ENCODE measurements around the gene MCC.

Gene MCC

GRCh38 chr5:113187906-113188305 lies 300.3 kb downstream of the MCC start:
- Mint-ChIP-seq H3K4me3 (no peak overlapping the region), H3K4me1 (no peaks in the 10 kb centered on the region), H3K36me3 (no peaks in the 10 kb centered on the region), H3K9me3 (peaks cover under 1% of the 10 kb centered on the region), H3K27ac (no peak overlapping the region)
- ATAC-seq (no peak), DNase-seq (ENCODE audit: low spot score in 2 of 2) (no peak)

DNA sequence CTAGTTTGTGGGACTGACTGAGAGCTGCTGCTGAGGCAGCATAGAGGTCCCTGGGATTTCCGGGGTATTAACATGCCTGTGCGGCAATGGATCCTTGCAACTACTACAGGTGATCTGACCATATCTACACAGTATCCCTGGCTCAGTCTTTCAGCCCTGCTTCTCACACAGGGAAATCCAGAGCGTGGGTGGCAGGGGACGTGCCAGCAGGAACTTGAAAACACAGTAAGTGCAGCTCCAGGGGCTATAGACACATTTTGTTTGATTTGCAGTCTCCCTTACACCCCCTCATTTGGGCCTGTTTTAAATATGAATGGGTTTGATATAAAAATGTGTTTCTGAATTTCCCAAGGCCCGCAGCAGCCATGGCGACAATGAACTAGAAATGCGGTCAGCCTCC lies 302.2 kb downstream of the MCC start:
- Mint-ChIP-seq H3K4me1 (peaks cover 6% of the 10 kb centered on the region), H3K4me3 (no peak overlapping the region), H3K27ac (no peak overlapping the region), H3K9me3 (no peaks in the 10 kb centered on the region), H3K36me3 (no peaks in the 10 kb centered on the region)
- DNase-seq (ENCODE audit: low spot score in 2 of 2), result no peak
- ATAC-seq, result no peak

DNA sequence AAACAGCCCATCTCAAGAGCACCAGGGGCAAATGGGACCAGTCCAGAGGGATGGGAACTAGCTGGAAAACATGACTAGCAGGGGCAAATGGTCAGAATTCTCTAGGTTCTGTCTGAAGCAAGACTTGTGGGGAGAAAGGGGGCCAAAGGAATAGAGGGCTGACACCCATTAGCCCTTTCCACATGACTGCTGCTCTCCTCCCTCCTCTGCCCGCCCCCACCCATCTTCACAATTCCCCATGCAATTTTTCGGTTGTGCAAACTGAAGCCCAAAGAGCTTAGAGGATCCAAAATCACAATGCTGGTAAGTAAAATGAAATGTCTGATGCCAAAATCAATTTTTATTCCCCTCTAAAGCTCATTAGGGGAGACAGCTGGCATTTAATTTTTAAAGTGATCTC lies 304.6 kb downstream of the MCC start:
- no peak for DNase-seq (ENCODE audit: low spot score in 2 of 2)
- Mint-ChIP-seq H3K27ac (no peak overlapping the region), H3K9me3 (no peaks in the 10 kb centered on the region), H3K4me1 (peaks cover 6% of the 10 kb centered on the region), H3K36me3 (no peaks in the 10 kb centered on the region), H3K4me3 (no peak overlapping the region)
- no peak for ATAC-seq

DNA sequence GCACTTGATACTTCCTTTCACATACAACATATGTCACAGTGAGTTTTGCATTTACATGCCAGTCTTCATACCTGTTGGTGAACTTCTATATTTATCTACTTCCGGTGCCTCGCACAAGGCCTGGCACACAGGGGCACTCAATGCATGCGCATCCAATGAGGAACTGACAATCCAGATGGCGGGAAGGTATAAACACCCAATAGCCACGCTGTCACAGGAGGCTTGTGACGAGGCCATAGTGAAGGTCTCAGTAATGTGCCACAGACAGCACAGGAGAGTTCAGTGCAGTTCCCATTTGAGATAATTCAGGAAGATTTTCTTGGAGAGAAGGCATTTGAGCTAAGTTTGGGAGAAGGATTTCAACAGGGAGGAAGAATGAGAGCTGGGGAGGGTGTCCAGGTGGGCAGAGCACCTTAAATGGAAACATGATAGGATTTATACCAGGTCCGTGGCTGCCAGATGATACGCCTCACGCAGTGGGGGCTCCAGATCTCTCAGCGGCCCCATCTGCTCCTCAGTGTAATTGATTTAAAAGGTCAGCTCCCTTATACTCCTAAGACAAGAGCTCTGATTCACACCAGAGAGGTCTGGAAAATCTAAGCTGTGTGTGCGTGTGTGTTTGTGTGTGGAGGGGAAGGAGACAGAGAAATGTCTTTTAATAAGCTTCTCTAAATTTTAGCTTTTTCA lies 305.5 kb downstream of the MCC start:
- H3K9me3 Mint-ChIP-seq, result no peaks in the 10 kb centered on the region

DNA sequence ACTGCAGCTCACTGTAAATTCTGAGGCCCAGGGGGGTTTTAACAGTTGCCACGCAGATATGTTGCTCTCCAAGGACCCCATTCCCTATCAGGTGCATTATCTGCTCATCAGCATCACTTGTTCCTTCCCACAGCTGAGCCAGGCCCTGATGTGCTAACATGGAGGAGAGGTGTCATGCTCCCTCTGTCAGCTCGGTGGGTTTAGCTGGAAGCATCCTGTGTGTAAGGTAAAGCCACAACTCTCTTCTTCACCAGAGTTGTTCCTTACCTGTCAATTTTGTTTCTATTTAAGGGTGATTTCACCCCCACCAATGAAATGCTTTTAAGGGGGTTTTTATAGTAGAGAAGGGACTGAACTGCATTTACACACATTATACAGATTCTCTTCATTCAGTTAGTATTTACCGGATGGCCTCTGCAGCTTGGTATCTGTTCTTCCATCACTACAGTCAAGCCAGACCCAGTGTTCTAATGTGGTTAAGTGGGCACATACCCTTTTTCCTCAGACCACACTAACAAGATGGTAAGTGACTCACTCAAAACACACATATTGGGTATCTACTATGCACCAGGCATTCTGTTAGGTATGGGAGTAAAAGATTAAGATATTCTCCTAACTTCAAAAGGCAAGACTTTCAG lies 306.3 kb downstream of the MCC start:
- no peak for DNase-seq (ENCODE audit: low spot score in 2 of 2)
- peak; percentile 73 for ATAC-seq
- Mint-ChIP-seq H3K4me1 (peaks cover 6% of the 10 kb centered on the region), H3K9me3 (no peaks in the 10 kb centered on the region), H3K4me3 (no peak overlapping the region), H3K36me3 (no peaks in the 10 kb centered on the region), H3K27ac (no peak overlapping the region)

More for the DNA sequence above, 305.5 kb downstream of the MCC start:
- H3K4me3 Mint-ChIP-seq, result no peak overlapping the region
- peaks cover 6% of the 10 kb centered on the region for H3K4me1 Mint-ChIP-seq
- ATAC-seq (no peak), DNase-seq (ENCODE audit: low spot score in 2 of 2) (no peak)
- H3K27ac Mint-ChIP-seq, result no peak overlapping the region
- no peaks in the 10 kb centered on the region for H3K36me3 Mint-ChIP-seq

GRCh38 chr5:113181409-113181808 lies 306.8 kb downstream of the MCC start:
- Mint-ChIP-seq H3K27ac (no peak overlapping the region), H3K36me3 (no peaks in the 10 kb centered on the region), H3K4me3 (no peak overlapping the region), H3K9me3 (no peaks in the 10 kb centered on the region), H3K4me1 (peaks cover 6% of the 10 kb centered on the region)
- DNase-seq (ENCODE audit: low spot score in 2 of 2) (no peak), ATAC-seq (peak; percentile 33)

- Mint-ChIP-seq H3K4me1 (peaks cover 6% of the 10 kb centered on the region), H3K9me3 (no peaks in the 10 kb centered on the region)
- no peak for ATAC-seq
Observed at GRCh38 chr5:113179156-113179555, 309.1 kb downstream of the MCC start.

DNA sequence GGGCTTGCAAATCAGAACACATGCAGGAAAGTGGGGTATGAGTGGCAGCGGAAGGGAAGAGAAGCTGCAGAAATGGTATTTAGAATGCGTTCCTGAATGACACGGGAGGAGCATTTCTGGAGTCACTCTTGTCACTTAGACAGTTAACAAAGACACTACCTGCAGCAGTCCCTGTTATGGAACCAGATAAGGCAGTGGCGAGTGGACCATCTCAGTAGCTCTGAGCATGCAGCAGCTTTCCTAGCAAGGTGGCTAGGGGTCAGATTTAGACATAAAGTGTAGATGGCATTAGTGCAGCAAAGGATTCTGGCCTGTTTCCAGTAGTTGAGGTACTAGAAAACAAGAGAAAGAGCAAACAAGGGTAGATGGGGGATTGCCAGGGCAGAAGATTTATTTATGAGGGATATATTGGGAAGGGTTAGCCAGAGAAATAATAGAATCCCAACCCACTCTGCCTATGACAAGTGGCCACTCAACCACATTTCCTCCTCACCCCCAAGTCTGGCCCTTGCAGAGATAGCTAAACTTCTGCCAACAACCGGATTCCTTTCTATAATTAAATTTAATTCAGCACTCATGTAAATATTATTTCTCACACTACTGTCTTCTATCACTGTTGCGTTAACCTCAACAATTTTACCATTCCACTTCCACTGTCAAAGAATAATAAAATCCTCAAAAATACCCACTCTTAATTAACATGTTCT lies 310.0 kb downstream of the MCC start:
- Mint-ChIP-seq H3K9me3 (no peaks in the 10 kb centered on the region), H3K4me3 (no peak overlapping the region), H3K4me1 (peaks cover 6% of the 10 kb centered on the region), H3K27ac (no peak overlapping the region), H3K36me3 (no peaks in the 10 kb centered on the region)
- DNase-seq (ENCODE audit: low spot score in 2 of 2), result no peak
- no peak for ATAC-seq

More at GRCh38 chr5:113179156-113179555, 309.1 kb downstream of the MCC start:
- no peaks in the 10 kb centered on the region for H3K36me3 Mint-ChIP-seq
- H3K27ac Mint-ChIP-seq, result no peak overlapping the region
- no peak overlapping the region for H3K4me3 Mint-ChIP-seq
- DNase-seq (ENCODE audit: low spot score in 2 of 2), result no peak

DNA sequence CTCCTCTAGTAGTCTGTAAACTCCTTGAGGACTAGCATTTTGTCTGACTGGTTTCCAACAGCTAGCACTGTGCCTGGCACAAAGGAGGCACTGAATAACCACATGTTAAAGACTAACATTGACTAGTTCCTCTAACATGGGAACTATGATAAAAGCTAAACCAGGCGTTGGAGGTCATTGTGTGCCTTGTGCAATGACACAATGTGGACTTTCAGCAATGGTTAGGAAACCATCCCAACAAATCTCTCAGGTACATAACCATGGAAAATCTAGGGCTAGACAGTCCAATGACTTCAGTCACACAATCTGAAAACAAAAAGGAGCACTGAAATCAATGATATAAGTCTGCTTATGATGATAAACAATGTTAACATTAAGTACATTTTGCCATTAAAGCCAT lies 311.0 kb downstream of the MCC start:
- Mint-ChIP-seq H3K27ac (no peak overlapping the region), H3K36me3 (no peaks in the 10 kb centered on the region), H3K4me3 (no peak overlapping the region), H3K4me1 (peaks cover 6% of the 10 kb centered on the region), H3K9me3 (no peaks in the 10 kb centered on the region)
- ATAC-seq, result no peak
- DNase-seq (ENCODE audit: low spot score in 2 of 2), result no peak

DNA sequence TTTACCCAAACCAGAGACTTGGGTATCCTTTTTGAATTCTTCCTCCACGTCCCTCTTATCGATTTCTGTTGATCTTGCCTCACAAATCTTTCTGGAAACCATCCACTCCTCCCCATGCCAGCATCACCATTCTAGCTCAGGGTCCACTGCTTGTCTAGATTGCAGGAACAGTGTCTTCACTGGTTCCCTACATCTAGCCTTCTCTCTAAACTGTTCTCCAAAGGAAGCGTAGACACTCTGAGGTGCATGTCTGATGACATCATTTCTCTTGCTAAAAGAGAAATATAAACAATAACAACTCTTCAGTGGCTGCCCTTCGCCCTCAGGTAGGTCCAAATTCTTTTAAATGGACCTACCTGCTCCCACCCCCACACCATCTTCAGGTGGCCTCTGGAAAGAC lies 311.5 kb downstream of the MCC start:
- peaks cover 3% of the 10 kb centered on the region for H3K4me1 Mint-ChIP-seq
- H3K4me3 Mint-ChIP-seq, result no peak overlapping the region
- no peaks in the 10 kb centered on the region for H3K9me3 Mint-ChIP-seq
- H3K27ac Mint-ChIP-seq, result no peak overlapping the region
- DNase-seq (ENCODE audit: low spot score in 2 of 2) (no peak), ATAC-seq (no peak)
- H3K36me3 Mint-ChIP-seq, result no peaks in the 10 kb centered on the region

GRCh38 chr5:113176196-113176595 lies 312.1 kb downstream of the MCC start:
- Mint-ChIP-seq H3K9me3 (no peaks in the 10 kb centered on the region), H3K4me3 (no peak overlapping the region), H3K36me3 (no peaks in the 10 kb centered on the region), H3K27ac (no peak overlapping the region), H3K4me1 (no peaks in the 10 kb centered on the region)
- DNase-seq (ENCODE audit: low spot score in 2 of 2), result no peak
- ATAC-seq, result no peak

- ATAC-seq (no peak), DNase-seq (ENCODE audit: low spot score in 2 of 2) (no peak)
- no peaks in the 10 kb centered on the region for H3K36me3 Mint-ChIP-seq
- no peaks in the 10 kb centered on the region for H3K9me3 Mint-ChIP-seq
- H3K4me1 Mint-ChIP-seq, result no peaks in the 10 kb centered on the region
- no peak overlapping the region for H3K4me3 Mint-ChIP-seq
- H3K27ac Mint-ChIP-seq, result no peak overlapping the region
Observed at GRCh38 chr5:113172231-113172826, 315.9 kb downstream of the MCC start.

GRCh38 chr5:113171520-113171919 lies 316.7 kb downstream of the MCC start:
- Mint-ChIP-seq H3K4me1 (no peaks in the 10 kb centered on the region), H3K4me3 (no peak overlapping the region), H3K9me3 (no peaks in the 10 kb centered on the region), H3K36me3 (no peaks in the 10 kb centered on the region), H3K27ac (no peak overlapping the region)
- no peak for DNase-seq (ENCODE audit: low spot score in 2 of 2)
- ATAC-seq, result no peak

DNA sequence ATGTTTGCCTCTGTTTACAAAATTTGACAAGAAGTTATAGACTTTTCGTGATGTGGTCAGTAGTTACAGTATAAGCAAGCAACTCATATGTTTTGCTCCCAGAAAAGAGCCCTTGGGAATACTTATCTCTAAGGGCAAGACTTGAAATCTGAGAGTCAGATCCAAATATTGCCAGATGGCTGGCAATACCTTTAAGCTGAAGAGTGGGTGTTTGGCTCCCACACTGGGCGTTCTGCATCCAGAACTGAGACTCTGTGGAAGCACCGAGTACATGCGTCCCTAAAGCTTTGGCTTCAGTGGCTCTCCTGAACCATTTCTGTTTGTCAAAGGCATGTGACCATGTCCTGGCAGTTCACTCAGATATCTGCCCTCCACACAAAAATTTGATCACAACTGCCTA lies 317.5 kb downstream of the MCC start:
- Mint-ChIP-seq H3K4me1 (no peaks in the 10 kb centered on the region), H3K9me3 (no peaks in the 10 kb centered on the region), H3K27ac (no peak overlapping the region), H3K4me3 (no peak overlapping the region), H3K36me3 (no peaks in the 10 kb centered on the region)
- ATAC-seq (no peak), DNase-seq (ENCODE audit: low spot score in 2 of 2) (no peak)

DNA sequence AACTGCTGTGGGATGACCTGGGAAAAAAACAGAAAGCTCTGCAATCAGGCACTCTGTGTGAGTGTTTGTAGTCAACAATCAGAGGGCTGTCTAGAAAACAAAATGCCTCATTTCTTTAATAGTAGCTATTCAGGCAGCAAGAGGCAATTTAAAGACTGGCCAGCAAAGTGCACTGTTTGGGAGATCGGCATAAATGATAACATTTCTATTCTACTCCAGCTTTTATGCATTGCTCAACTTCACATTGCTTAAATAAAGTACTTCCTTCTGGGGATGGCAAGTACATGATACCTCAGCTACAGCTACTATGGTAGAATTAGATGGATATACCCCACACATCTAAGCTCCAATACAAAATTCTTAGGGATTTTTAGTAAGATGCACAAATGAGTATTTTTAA lies 318.5 kb downstream of the MCC start:
- no peaks in the 10 kb centered on the region for H3K4me1 Mint-ChIP-seq
- H3K36me3 Mint-ChIP-seq, result no peaks in the 10 kb centered on the region
- DNase-seq (ENCODE audit: low spot score in 2 of 2) (no peak), ATAC-seq (no peak)
- H3K27ac Mint-ChIP-seq, result no peak overlapping the region
- no peaks in the 10 kb centered on the region for H3K9me3 Mint-ChIP-seq
- no peak overlapping the region for H3K4me3 Mint-ChIP-seq

DNA sequence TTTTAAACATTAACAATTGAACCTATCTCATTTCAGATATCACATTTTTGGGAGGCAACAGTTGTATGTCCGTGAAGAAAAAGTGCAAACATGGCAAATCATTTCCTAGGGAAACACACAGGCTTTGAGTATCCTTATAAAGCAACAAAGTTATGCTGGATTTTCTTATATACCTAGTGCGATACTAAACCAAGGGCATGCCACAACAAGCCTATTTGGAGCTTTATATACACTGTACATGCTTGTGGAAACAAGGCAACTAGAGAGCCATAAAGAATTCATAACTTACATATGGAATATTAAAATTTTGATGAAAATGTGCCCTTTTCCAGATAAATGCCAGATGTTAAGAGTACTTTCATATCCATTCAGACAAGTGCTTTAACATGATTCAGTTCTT lies 320.3 kb downstream of the MCC start:
- H3K4me1 Mint-ChIP-seq, result peaks cover 4% of the 10 kb centered on the region
- ATAC-seq, result no peak
- H3K9me3 Mint-ChIP-seq, result no peaks in the 10 kb centered on the region

More for the DNA sequence above, 320.3 kb downstream of the MCC start:
- H3K36me3 Mint-ChIP-seq, result no peaks in the 10 kb centered on the region
- no peak for DNase-seq (ENCODE audit: low spot score in 2 of 2)
- H3K27ac Mint-ChIP-seq, result no peak overlapping the region
- no peak overlapping the region for H3K4me3 Mint-ChIP-seq
